HepG2 (cell line): Measurements from ENCODE around the gene NOL4L. TPM values are rescaled to one million over a fixed set of nuclear protein-coding genes. Genes with fewer than 3 reads are reported as not detected.
A peak's percentile ranks its signal among the peaks of the same experiment; 100 is the strongest.

Source experiments
- BORCS8-MEF2B ChIP-seq: sonication (generic); formaldehyde crosslinking; IDR thresholded peaks from 2 replicates; pipeline ENCODE4 v1.8.0; 2022; ENCODE audit warnings: mild to moderate bottlenecking, missing genetic modification reagents
- ZNF256 ChIP-seq: sonication (generic); formaldehyde crosslinking; conservative IDR thresholded peaks from 2 replicates; pipeline ENCODE4 v1.4.0; 2020; ENCODE audit warnings: missing genetic modification reagents
- ZNF576 ChIP-seq: sonication (generic); formaldehyde crosslinking; IDR thresholded peaks from 2 replicates; pipeline ENCODE4 v1.4.0; 2020; ENCODE audit warnings: mild to moderate bottlenecking, missing genetic modification reagents
- ZNF619 ChIP-seq: sonication (generic); formaldehyde crosslinking; IDR thresholded peaks from 2 replicates; pipeline ENCODE4 v1.4.0; 2020; ENCODE audit warnings: mild to moderate bottlenecking, missing genetic modification reagents
- ZNF678 ChIP-seq: sonication (generic); formaldehyde crosslinking; IDR thresholded peaks from 2 replicates; pipeline ENCODE4 v1.4.0; 2020; ENCODE audit warnings: mild to moderate bottlenecking, missing genetic modification reagents
- ZSCAN21 ChIP-seq: sonication (generic); formaldehyde crosslinking; IDR thresholded peaks from 2 replicates; pipeline ENCODE4 v1.8.0; 2022; ENCODE audit warnings: mild to moderate bottlenecking, missing genetic modification reagents, moderate library complexity, borderline replicate concordance
- polyA plus RNA-seq, 8 experiments: library from polyadenylated mRNA; depleted of rRNA in 3 of 8; stranded (reverse) in 7 of 8; unstranded in 1 of 8; fragments of >200 nt; fragmentation: Illumina TruSeq in 4 of 8; extraction: Trizol in 4 of 8; gene quantifications; 2 replicates each; pipeline versions ENCODE4 v1.2.1 to v1.2.3, GENCODE V29; 2011 to 2016; ENCODE audit warnings: low read depth in 4 of 8, missing spikeins in 1 of 8, mixed read lengths in 1 of 8; ENCODE audit not compliant: insufficient read depth in 1 of 8
- total RNA-seq, 5 experiments: library from RNA; depleted of rRNA; stranded (reverse); fragments of >200 nt; fragmentation: Illumina TruSeq; extraction: Trizol; gene quantifications; 2 replicates each; pipeline ENCODE4 v1.2.3, GENCODE V29; 2016; ENCODE audit warnings: low read depth in 1 of 5
- TF ChIP-seq, protein P1 (sequence below): sonication (generic); formaldehyde crosslinking; IDR thresholded peaks from 2 replicates; pipeline ENCODE4 v1.5.0; 2020; ENCODE audit warnings: mild to moderate bottlenecking, missing genetic modification reagents
- TF ChIP-seq, protein P2 (sequence below): sonication (generic); formaldehyde crosslinking; IDR thresholded peaks from 2 replicates; pipeline ENCODE4 v1.4.0; 2020; ENCODE audit warnings: missing genetic modification reagents, borderline replicate concordance
- TF ChIP-seq, protein P3 (sequence below): sonication (generic); formaldehyde crosslinking; IDR thresholded peaks from 2 replicates; pipeline ENCODE4 v1.5.0; 2020; ENCODE audit warnings: mild to moderate bottlenecking, missing genetic modification reagents, borderline replicate concordance
- TF ChIP-seq, protein P4 (sequence below): sonication (generic); formaldehyde crosslinking; IDR thresholded peaks from 2 replicates; pipeline ENCODE4 v1.5.1; 2020; ENCODE audit warnings: mild to moderate bottlenecking, moderate library complexity, missing genetic modification reagents
- TF ChIP-seq, protein P5 (sequence below): sonication (generic); formaldehyde crosslinking; IDR thresholded peaks from 2 replicates; pipeline ENCODE4 v1.4.0; 2020; ENCODE audit warnings: missing genetic modification reagents

The NOL4L gene
- total and polyA plus RNA-seq, 2 of the 13 experiments (the other 11 are each of a cell fraction or from before 2014, with no cell fraction given), result 16.6 to 35.4 TPM

GRCh38 chr20:32536851-32537656 lies 48.1 kb downstream of the NOL4L start (continued):
- TF ChIP-seq, protein P1, sequence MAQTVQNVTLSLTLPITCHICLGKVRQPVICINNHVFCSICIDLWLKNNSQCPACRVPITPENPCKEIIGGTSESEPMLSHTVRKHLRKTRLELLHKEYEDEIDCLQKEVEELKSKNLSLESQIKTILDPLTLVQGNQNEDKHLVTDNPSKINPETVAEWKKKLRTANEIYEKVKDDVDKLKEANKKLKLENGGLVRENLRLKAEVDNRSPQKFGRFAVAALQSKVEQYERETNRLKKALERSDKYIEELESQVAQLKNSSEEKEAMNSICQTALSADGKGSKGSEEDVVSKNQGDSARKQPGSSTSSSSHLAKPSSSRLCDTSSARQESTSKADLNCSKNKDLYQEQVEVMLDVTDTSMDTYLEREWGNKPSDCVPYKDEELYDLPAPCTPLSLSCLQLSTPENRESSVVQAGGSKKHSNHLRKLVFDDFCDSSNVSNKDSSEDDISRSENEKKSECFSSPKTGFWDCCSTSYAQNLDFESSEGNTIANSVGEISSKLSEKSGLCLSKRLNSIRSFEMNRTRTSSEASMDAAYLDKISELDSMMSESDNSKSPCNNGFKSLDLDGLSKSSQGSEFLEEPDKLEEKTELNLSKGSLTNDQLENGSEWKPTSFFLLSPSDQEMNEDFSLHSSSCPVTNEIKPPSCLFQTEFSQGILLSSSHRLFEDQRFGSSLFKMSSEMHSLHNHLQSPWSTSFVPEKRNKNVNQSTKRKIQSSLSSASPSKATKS (CRISPR knock-in tag), result no peak
- TF ChIP-seq ZNF256 (CRISPR knock-in tag) (no peak), ZNF678 (CRISPR knock-in tag) (0 out of 2 replicates have a peak, but pooled peaks have one; percentile 47), ZSCAN21 (CRISPR knock-in tag) (peak; percentile 73; the same call in 1 of the 2 replicates), ZNF619 (CRISPR knock-in tag) (no peak), ZNF576 (CRISPR knock-in tag) (no peak), BORCS8-MEF2B (CRISPR knock-in tag) (0 out of 2 replicates have a peak, but pooled peaks have one; percentile 67)
- TF ChIP-seq, protein P2, sequence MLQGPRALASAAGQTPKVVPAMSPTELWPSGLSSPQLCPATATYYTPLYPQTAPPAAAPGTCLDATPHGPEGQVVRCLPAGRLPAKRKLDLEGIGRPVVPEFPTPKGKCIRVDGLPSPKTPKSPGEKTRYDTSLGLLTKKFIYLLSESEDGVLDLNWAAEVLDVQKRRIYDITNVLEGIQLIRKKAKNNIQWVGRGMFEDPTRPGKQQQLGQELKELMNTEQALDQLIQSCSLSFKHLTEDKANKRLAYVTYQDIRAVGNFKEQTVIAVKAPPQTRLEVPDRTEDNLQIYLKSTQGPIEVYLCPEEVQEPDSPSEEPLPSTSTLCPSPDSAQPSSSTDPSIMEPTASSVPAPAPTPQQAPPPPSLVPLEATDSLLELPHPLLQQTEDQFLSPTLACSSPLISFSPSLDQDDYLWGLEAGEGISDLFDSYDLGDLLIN, result no peak
- TF ChIP-seq, protein P3, sequence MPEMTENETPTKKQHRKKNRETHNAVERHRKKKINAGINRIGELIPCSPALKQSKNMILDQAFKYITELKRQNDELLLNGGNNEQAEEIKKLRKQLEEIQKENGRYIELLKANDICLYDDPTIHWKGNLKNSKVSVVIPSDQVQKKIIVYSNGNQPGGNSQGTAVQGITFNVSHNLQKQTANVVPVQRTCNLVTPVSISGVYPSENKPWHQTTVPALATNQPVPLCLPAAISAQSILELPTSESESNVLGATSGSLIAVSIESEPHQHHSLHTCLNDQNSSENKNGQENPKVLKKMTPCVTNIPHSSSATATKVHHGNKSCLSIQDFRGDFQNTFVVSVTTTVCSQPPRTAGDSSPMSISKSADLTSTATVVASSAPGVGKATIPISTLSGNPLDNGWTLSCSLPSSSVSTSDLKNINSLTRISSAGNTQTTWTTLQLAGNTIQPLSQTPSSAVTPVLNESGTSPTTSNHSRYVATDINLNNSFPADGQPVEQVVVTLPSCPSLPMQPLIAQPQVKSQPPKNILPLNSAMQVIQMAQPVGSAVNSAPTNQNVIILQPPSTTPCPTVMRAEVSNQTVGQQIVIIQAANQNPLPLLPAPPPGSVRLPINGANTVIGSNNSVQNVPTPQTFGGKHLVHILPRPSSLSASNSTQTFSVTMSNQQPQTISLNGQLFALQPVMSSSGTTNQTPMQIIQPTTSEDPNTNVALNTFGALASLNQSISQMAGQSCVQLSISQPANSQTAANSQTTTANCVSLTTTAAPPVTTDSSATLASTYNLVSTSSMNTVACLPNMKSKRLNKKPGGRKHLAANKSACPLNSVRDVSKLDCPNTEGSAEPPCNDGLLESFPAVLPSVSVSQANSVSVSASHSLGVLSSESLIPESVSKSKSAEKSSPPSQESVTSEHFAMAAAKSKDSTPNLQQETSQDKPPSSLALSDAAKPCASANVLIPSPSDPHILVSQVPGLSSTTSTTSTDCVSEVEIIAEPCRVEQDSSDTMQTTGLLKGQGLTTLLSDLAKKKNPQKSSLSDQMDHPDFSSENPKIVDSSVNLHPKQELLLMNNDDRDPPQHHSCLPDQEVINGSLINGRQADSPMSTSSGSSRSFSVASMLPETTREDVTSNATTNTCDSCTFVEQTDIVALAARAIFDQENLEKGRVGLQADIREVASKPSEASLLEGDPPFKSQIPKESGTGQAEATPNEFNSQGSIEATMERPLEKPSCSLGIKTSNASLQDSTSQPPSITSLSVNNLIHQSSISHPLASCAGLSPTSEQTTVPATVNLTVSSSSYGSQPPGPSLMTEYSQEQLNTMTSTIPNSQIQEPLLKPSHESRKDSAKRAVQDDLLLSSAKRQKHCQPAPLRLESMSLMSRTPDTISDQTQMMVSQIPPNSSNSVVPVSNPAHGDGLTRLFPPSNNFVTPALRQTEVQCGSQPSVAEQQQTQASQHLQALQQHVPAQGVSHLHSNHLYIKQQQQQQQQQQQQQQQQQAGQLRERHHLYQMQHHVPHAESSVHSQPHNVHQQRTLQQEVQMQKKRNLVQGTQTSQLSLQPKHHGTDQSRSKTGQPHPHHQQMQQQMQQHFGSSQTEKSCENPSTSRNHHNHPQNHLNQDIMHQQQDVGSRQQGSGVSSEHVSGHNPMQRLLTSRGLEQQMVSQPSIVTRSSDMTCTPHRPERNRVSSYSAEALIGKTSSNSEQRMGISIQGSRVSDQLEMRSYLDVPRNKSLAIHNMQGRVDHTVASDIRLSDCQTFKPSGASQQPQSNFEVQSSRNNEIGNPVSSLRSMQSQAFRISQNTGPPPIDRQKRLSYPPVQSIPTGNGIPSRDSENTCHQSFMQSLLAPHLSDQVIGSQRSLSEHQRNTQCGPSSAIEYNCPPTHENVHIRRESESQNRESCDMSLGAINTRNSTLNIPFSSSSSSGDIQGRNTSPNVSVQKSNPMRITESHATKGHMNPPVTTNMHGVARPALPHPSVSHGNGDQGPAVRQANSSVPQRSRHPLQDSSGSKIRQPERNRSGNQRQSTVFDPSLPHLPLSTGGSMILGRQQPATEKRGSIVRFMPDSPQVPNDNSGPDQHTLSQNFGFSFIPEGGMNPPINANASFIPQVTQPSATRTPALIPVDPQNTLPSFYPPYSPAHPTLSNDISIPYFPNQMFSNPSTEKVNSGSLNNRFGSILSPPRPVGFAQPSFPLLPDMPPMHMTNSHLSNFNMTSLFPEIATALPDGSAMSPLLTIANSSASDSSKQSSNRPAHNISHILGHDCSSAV (CRISPR knock-in tag), result 0 out of 2 replicates have a peak, but pooled peaks have one; percentile 21
- TF ChIP-seq, protein P4, sequence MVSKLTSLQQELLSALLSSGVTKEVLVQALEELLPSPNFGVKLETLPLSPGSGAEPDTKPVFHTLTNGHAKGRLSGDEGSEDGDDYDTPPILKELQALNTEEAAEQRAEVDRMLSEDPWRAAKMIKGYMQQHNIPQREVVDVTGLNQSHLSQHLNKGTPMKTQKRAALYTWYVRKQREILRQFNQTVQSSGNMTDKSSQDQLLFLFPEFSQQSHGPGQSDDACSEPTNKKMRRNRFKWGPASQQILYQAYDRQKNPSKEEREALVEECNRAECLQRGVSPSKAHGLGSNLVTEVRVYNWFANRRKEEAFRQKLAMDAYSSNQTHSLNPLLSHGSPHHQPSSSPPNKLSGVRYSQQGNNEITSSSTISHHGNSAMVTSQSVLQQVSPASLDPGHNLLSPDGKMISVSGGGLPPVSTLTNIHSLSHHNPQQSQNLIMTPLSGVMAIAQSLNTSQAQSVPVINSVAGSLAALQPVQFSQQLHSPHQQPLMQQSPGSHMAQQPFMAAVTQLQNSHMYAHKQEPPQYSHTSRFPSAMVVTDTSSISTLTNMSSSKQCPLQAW, result no peak; the same call in 1 of the 2 replicates
- TF ChIP-seq, protein P5, sequence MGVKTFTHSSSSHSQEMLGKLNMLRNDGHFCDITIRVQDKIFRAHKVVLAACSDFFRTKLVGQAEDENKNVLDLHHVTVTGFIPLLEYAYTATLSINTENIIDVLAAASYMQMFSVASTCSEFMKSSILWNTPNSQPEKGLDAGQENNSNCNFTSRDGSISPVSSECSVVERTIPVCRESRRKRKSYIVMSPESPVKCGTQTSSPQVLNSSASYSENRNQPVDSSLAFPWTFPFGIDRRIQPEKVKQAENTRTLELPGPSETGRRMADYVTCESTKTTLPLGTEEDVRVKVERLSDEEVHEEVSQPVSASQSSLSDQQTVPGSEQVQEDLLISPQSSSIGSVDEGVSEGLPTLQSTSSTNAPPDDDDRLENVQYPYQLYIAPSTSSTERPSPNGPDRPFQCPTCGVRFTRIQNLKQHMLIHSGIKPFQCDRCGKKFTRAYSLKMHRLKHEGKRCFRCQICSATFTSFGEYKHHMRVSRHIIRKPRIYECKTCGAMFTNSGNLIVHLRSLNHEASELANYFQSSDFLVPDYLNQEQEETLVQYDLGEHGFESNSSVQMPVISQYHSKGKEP (CRISPR knock-in tag), result no peak
